Measurements from ENCODE around the gene PDK4.

Gene PDK4

GRCh38 chr7:95544171-95544570 is 52.1 kb downstream of the PDK4 start:
- ATAC-seq (ENCODE audit: insufficient read depth, low read depth) = no peak
- Histone ChIP-seq H3K27ac (ENCODE audit: low read length) (no peak overlapping the region), H3K79me2 (ENCODE audit: insufficient read depth, low read length) (no peaks in the 10 kb centered on the region), H3K36me3 (ENCODE audit: insufficient read depth, low read length) (no peaks in the 10 kb centered on the region), H2AFZ (ENCODE audit: low read depth, low read length) (no peak overlapping the region), H3K4me2 (ENCODE audit: insufficient read depth, low read length) (no peak overlapping the region), H3K9me3 (ENCODE audit: insufficient read depth, low read length, severe bottlenecking) (no peaks in the 10 kb centered on the region), H4K20me1 (ENCODE audit: insufficient read depth, low read length) (no peaks in the 10 kb centered on the region), H3K4me3 (ENCODE audit: low read depth in 1 of 2, low read length in 2 of 2) (no peak overlapping the region), H3K9ac (ENCODE audit: low read depth, low read length) (no peak overlapping the region), H3K27me3 (ENCODE audit: insufficient read depth, low read length, poor library complexity) (no peaks in the 10 kb centered on the region), H3K4me1 (ENCODE audit: insufficient read depth, low read length) (no peaks in the 10 kb centered on the region; the same call in 1 of the 2 replicates)
- no peak for DNase-seq
- TF ChIP-seq EZH2 (IDR thresholded peaks at IDR 0.05; ENCODE audit: borderline replicate concordance, low read depth, low read length, severe bottlenecking) = no peak
- TF ChIP-seq, protein P1, sequence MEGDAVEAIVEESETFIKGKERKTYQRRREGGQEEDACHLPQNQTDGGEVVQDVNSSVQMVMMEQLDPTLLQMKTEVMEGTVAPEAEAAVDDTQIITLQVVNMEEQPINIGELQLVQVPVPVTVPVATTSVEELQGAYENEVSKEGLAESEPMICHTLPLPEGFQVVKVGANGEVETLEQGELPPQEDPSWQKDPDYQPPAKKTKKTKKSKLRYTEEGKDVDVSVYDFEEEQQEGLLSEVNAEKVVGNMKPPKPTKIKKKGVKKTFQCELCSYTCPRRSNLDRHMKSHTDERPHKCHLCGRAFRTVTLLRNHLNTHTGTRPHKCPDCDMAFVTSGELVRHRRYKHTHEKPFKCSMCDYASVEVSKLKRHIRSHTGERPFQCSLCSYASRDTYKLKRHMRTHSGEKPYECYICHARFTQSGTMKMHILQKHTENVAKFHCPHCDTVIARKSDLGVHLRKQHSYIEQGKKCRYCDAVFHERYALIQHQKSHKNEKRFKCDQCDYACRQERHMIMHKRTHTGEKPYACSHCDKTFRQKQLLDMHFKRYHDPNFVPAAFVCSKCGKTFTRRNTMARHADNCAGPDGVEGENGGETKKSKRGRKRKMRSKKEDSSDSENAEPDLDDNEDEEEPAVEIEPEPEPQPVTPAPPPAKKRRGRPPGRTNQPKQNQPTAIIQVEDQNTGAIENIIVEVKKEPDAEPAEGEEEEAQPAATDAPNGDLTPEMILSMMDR (IDR thresholded peaks at IDR 0.05; ENCODE audit: borderline replicate concordance, extremely low read depth, low read length, poor library complexity, severe bottlenecking) = no peak

- H2AFZ ChIP-seq (ENCODE audit: low read depth, low read length) = no peak overlapping the region
- no peaks in the 10 kb centered on the region for H3K27me3 ChIP-seq (ENCODE audit: insufficient read depth, low read length, poor library complexity)
- H3K4me2 ChIP-seq (ENCODE audit: insufficient read depth, low read length) = no peak overlapping the region
- no peaks in the 10 kb centered on the region for H3K36me3 ChIP-seq (ENCODE audit: insufficient read depth, low read length)
- H3K4me1 ChIP-seq (ENCODE audit: insufficient read depth, low read length) = no peaks in the 10 kb centered on the region; the same call in 1 of the 2 replicates
- DNase-seq (no peak), ATAC-seq (ENCODE audit: insufficient read depth, low read depth) (no peak)
- no peak overlapping the region for H3K4me3 ChIP-seq (ENCODE audit: low read depth in 1 of 2, low read length in 2 of 2)
- H3K9ac ChIP-seq (ENCODE audit: low read depth, low read length) = no peak overlapping the region
- TF ChIP-seq EZH2 (IDR thresholded peaks at IDR 0.05; ENCODE audit: borderline replicate concordance, low read depth, low read length, severe bottlenecking) = no peak
- TF ChIP-seq, protein P1 (IDR thresholded peaks at IDR 0.05; ENCODE audit: borderline replicate concordance, extremely low read depth, low read length, poor library complexity, severe bottlenecking) = no peak
- no peaks in the 10 kb centered on the region for H3K79me2 ChIP-seq (ENCODE audit: insufficient read depth, low read length)
- no peaks in the 10 kb centered on the region for H4K20me1 ChIP-seq (ENCODE audit: insufficient read depth, low read length)
- no peak overlapping the region for H3K27ac ChIP-seq (ENCODE audit: low read length)
- H3K9me3 ChIP-seq (ENCODE audit: insufficient read depth, low read length, severe bottlenecking) = no peaks in the 10 kb centered on the region
Observed at GRCh38 chr7:95543312-95543711, 53.0 kb downstream of the PDK4 start.

DNA sequence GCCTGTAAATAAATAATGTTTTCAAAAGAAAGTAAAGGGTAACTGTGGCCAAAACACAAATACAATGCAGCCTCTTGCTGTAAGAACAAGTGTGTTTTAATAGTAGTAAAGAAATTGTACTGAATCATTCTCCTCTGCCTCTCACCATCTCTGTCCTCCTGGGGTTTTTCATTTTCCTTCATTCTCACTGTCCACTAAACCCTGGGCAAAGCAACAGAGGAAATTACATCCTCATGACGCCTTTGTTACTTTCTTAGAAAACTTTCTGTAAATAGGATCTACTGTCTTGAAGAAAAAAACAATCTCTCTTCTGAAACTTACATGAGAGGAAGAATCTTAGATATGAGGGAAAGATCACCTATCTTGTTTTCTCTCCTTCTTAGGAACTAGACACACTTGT is 56.0 kb downstream of the PDK4 start:
- Histone ChIP-seq H3K79me2 (ENCODE audit: insufficient read depth, low read length) (no peaks in the 10 kb centered on the region), H3K36me3 (ENCODE audit: insufficient read depth, low read length) (no peaks in the 10 kb centered on the region), H3K9ac (ENCODE audit: low read depth, low read length) (no peak overlapping the region), H3K4me3 (ENCODE audit: low read depth in 1 of 2, low read length in 2 of 2) (no peak overlapping the region), H3K27ac (ENCODE audit: low read length) (no peak overlapping the region), H3K9me3 (ENCODE audit: insufficient read depth, low read length, severe bottlenecking) (no peaks in the 10 kb centered on the region), H3K4me1 (ENCODE audit: insufficient read depth, low read length) (no peaks in the 10 kb centered on the region; the same call in 1 of the 2 replicates), H2AFZ (ENCODE audit: low read depth, low read length) (no peak overlapping the region), H4K20me1 (ENCODE audit: insufficient read depth, low read length) (no peaks in the 10 kb centered on the region), H3K4me2 (ENCODE audit: insufficient read depth, low read length) (no peak overlapping the region), H3K27me3 (ENCODE audit: insufficient read depth, low read length, poor library complexity) (no peaks in the 10 kb centered on the region)
- DNase-seq (no peak), ATAC-seq (ENCODE audit: insufficient read depth, low read depth) (no peak)
- no peak for TF ChIP-seq EZH2 (IDR thresholded peaks at IDR 0.05; ENCODE audit: borderline replicate concordance, low read depth, low read length, severe bottlenecking)
- TF ChIP-seq, protein P1 (IDR thresholded peaks at IDR 0.05; ENCODE audit: borderline replicate concordance, extremely low read depth, low read length, poor library complexity, severe bottlenecking) = no peak

- Histone ChIP-seq H4K20me1 (ENCODE audit: insufficient read depth, low read length) (no peaks in the 10 kb centered on the region), H3K4me3 (ENCODE audit: low read depth in 1 of 2, low read length in 2 of 2) (no peak overlapping the region), H3K79me2 (ENCODE audit: insufficient read depth, low read length) (no peaks in the 10 kb centered on the region), H3K36me3 (ENCODE audit: insufficient read depth, low read length) (no peaks in the 10 kb centered on the region), H3K27me3 (ENCODE audit: insufficient read depth, low read length, poor library complexity) (no peaks in the 10 kb centered on the region), H3K4me1 (ENCODE audit: insufficient read depth, low read length) (no peaks in the 10 kb centered on the region), H3K9ac (ENCODE audit: low read depth, low read length) (no peak overlapping the region), H3K27ac (ENCODE audit: low read length) (no peak overlapping the region), H3K9me3 (ENCODE audit: insufficient read depth, low read length, severe bottlenecking) (no peaks in the 10 kb centered on the region), H3K4me2 (ENCODE audit: insufficient read depth, low read length) (no peak overlapping the region), H2AFZ (ENCODE audit: low read depth, low read length) (no peak overlapping the region)
- ATAC-seq (ENCODE audit: insufficient read depth, low read depth) = no peak
- no peak for DNase-seq
- TF ChIP-seq, protein P1 (IDR thresholded peaks at IDR 0.05; ENCODE audit: borderline replicate concordance, extremely low read depth, low read length, poor library complexity, severe bottlenecking) = no peak
- no peak for TF ChIP-seq EZH2 (IDR thresholded peaks at IDR 0.05; ENCODE audit: borderline replicate concordance, low read depth, low read length, severe bottlenecking)
Observed at GRCh38 chr7:95539426-95539825, 56.9 kb downstream of the PDK4 start.
